GM12872 (cell line): ENCODE data around the gene MTIF2.

Source experiments
- CTCF ChIP-seq: IDR thresholded peaks from 3 replicates; pipeline ENCODE4 v1.5.1; 2011; ENCODE audit warnings: low read depth, mild to moderate bottlenecking, low read length, moderate library complexity; ENCODE audit not compliant: insufficient read depth

Gene MTIF2

GRCh38 chr2:55242617-55243016 lies 26.4 kb downstream of the MTIF2 start:
- no peak for TF ChIP-seq CTCF

GRCh38 chr2:55239656-55240222 lies 29.3 kb downstream of the MTIF2 start:
- TF ChIP-seq CTCF = no peak

GRCh38 chr2:55236992-55237543 lies 32.0 kb downstream of the MTIF2 start:
- no peak for TF ChIP-seq CTCF

- TF ChIP-seq CTCF = no peak
These were observed 33.1 kb downstream of the MTIF2 start for GRCh38 chr2:55235724-55236538.

- no peak for TF ChIP-seq CTCF
These were observed 35.4 kb downstream of the MTIF2 start for GRCh38 chr2:55233658-55233940.

GRCh38 chr2:55232863-55233657 lies 36.0 kb downstream of the MTIF2 start:
- TF ChIP-seq CTCF = no peak
